GM12878 (cell line): ENCODE results near the gene PHEX.

Source experiments
- CBFB ChIP-seq: IDR thresholded peaks from 2 replicates; pipeline ENCODE4 v1.6.1; 2016; ENCODE audit warnings: antibody characterized with exemption, low read depth
- CHD1 ChIP-seq: IDR thresholded peaks from 2 replicates; pipeline ENCODE4 v1.6.1; 2012; ENCODE audit warnings: low read depth, low read length, improper control_type of control experiment
- CHD4 ChIP-seq: fragments of 200-600 bp; sonication (generic); IDR thresholded peaks from 2 replicates; pipeline ENCODE4 v1.6.1; 2016; ENCODE audit warnings: mild to moderate bottlenecking
- CTCF ChIP-seq, 3 experiments: IDR thresholded peaks in 2 of 3; conservative IDR thresholded peaks in 1 of 3; 2 replicates each; pipeline ENCODE4 v1.5.1; 2011; ENCODE audit warnings: low read depth in 3 of 3, low read length in 3 of 3, mild to moderate bottlenecking in 3 of 3, control low read depth in 2 of 3, moderate library complexity in 2 of 3, inconsistent platforms in 1 of 3, mixed read lengths in 1 of 3; ENCODE audit not compliant: control insufficient read depth in 2 of 3, insufficient read depth in 1 of 3; ENCODE audit errors: extremely low read depth in 1 of 3
- EP300 ChIP-seq, 2 experiments: fragments of 150-350 bp in 1 of 2; IDR thresholded peaks; 2 replicates each; pipeline ENCODE4 v1.6.1; 2011 to 2012; ENCODE audit warnings: low read depth in 2 of 2, low read length in 2 of 2, borderline replicate concordance in 1 of 2, improper control_type of control experiment in 1 of 2, inconsistent platforms in 1 of 2; ENCODE audit not compliant: control insufficient read depth in 1 of 2
- FOS ChIP-seq: IDR thresholded peaks from 3 replicates; pipeline ENCODE4 v1.6.1; 2011; ENCODE audit warnings: borderline replicate concordance; ENCODE audit not compliant: insufficient read length; ENCODE audit errors: extremely low read depth
- GABPA ChIP-seq: IDR thresholded peaks from 2 replicates; pipeline ENCODE4 v1.6.1; 2014; ENCODE audit warnings: antibody characterized with exemption, low read depth, mild to moderate bottlenecking, inconsistent platforms
- HSF1 ChIP-seq: fragments of 150-350 bp; IDR thresholded peaks from 2 replicates; pipeline ENCODE4 v1.6.1; 2014; ENCODE audit warnings: mild to moderate bottlenecking, low read depth, low read length
- KDM1A ChIP-seq: fragments of 200-600 bp; sonication (generic); IDR thresholded peaks from 2 replicates; pipeline ENCODE4 v1.6.1; 2016; ENCODE audit warnings: borderline replicate concordance
- POLR2A ChIP-seq: IDR thresholded peaks from 2 replicates; pipeline ENCODE4 v1.6.1; 2011; ENCODE audit warnings: low read depth, mild to moderate bottlenecking, low read length
- RCOR1 ChIP-seq: conservative IDR thresholded peaks from 2 replicates; pipeline ENCODE4 v1.6.1; 2012; ENCODE audit warnings: low read depth, low read length, improper control_type of control experiment
- RFX5 ChIP-seq: IDR thresholded peaks from 2 replicates; pipeline ENCODE4 v1.6.1; 2011; ENCODE audit warnings: low read depth, low read length, improper control_type of control experiment
- SP1 ChIP-seq: IDR thresholded peaks from one replicate; pipeline ENCODE4 v1.6.1; 2011; ENCODE audit warnings: low read depth, low read length
- STAT3 ChIP-seq: IDR thresholded peaks from 2 replicates; pipeline ENCODE4 v1.6.1; 2011; ENCODE audit warnings: low read depth, low read length, improper control_type of control experiment

- TF ChIP-seq POLR2A (no peak), SP1 (no peak), HSF1 (no peak), FOS (no peak), CTCF (IDR thresholded peaks at IDR 0.05 in 2 of 3, conservative IDR thresholded peaks at IDR 0.05 in 1 of 3; ENCODE audit: control insufficient read depth in 2 of 3, extremely low read depth in 1 of 3, insufficient read depth in 1 of 3, low read depth in 3 of 3, low read length in 3 of 3) (no peak), RFX5 (no peak), GABPA (no peak), EP300 (IDR thresholded peaks at IDR 0.05; ENCODE audit: borderline replicate concordance in 1 of 2, control insufficient read depth in 1 of 2, low read depth in 2 of 2, low read length in 2 of 2) (no peak), CHD4 (no peak), STAT3 (no peak), KDM1A (no peak), CBFB (no peak), RCOR1 (no peak), CHD1 (no peak)
Measured at GRCh38 chrX:22033818-22034217, 1.7 kb downstream of the PHEX start.
